ENCODE results near the gene WDR26. TPM values are rescaled to one million over a fixed set of nuclear protein-coding genes. Genes with fewer than 3 reads are reported as not detected.

Gene WDR26
- total RNA-seq, 1 experiment from 2014 or later: 156 TPM

GRCh38 chr1:224425279-224425884 lies 9.2 kb downstream of the WDR26 start:
- TF ChIP-seq, protein P1, sequence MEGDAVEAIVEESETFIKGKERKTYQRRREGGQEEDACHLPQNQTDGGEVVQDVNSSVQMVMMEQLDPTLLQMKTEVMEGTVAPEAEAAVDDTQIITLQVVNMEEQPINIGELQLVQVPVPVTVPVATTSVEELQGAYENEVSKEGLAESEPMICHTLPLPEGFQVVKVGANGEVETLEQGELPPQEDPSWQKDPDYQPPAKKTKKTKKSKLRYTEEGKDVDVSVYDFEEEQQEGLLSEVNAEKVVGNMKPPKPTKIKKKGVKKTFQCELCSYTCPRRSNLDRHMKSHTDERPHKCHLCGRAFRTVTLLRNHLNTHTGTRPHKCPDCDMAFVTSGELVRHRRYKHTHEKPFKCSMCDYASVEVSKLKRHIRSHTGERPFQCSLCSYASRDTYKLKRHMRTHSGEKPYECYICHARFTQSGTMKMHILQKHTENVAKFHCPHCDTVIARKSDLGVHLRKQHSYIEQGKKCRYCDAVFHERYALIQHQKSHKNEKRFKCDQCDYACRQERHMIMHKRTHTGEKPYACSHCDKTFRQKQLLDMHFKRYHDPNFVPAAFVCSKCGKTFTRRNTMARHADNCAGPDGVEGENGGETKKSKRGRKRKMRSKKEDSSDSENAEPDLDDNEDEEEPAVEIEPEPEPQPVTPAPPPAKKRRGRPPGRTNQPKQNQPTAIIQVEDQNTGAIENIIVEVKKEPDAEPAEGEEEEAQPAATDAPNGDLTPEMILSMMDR (IDR thresholded peaks at IDR 0.05; ENCODE audit: unreplicated experiment): no peak
- BruUV-seq (replicated peaks): no TSS peak
- peaks cover 26% of the 10 kb centered on the region for H3K4me1 Mint-ChIP-seq (ENCODE audit: insufficient read depth, unreplicated experiment)
- no peak overlapping the region for H3K4me3 Mint-ChIP-seq (ENCODE audit: unreplicated experiment)
- peaks cover 100% of the 10 kb centered on the region for H3K36me3 Mint-ChIP-seq (ENCODE audit: insufficient read depth, unreplicated experiment)
- H3K27ac Mint-ChIP-seq (ENCODE audit: low read depth, unreplicated experiment): no peak overlapping the region
- POLR2A ChIA-PET: interaction anchor here (0.8 to 16.5 kb wide), 8 partner anchors 8 to 60 kb away, joined by 3 to 800 read pairs (median 3); partner anchors contain the start of gene WDR26
- no peaks in the 10 kb centered on the region for H3K27me3 Mint-ChIP-seq (ENCODE audit: insufficient read depth, unreplicated experiment)
- CTCF ChIA-PET: interaction anchor here (0.6 to 18.1 kb wide), 4 partner anchors 15 to 73 kb away, joined by 3 to 418 read pairs (median 3); no protein-coding TSS in a partner anchor
- DNase-seq (ENCODE audit: unreplicated experiment): no peak
- intact Hi-C loops (cut with micrococcal nuclease): no loop called here
- no peaks in the 10 kb centered on the region for H3K9me3 Mint-ChIP-seq (ENCODE audit: unreplicated experiment)

- ChIA-PET CTCF (interaction anchor here (0.5 to 1.6 kb wide), 3 partner anchors 37 to 83 kb away, joined by 3 to 6 read pairs (median 3); no protein-coding TSS in a partner anchor), POLR2A (interaction anchor here (0.5 to 4.9 kb wide), 7 partner anchors 11 to 503 kb away, joined by 3 to 34 read pairs (median 4); no protein-coding TSS in a partner anchor)
- intact Hi-C loops (cut with micrococcal nuclease): no loop called here
- TF ChIP-seq, protein P1 (IDR thresholded peaks at IDR 0.05; ENCODE audit: unreplicated experiment): no peak
- Mint-ChIP-seq H3K9me3 (ENCODE audit: unreplicated experiment) (no peaks in the 10 kb centered on the region), H3K27me3 (ENCODE audit: insufficient read depth, unreplicated experiment) (no peaks in the 10 kb centered on the region), H3K4me1 (ENCODE audit: insufficient read depth, unreplicated experiment) (peaks cover 11% of the 10 kb centered on the region), H3K36me3 (ENCODE audit: insufficient read depth, unreplicated experiment) (peaks cover 100% of the 10 kb centered on the region), H3K27ac (ENCODE audit: low read depth, unreplicated experiment) (no peak overlapping the region), H3K4me3 (ENCODE audit: unreplicated experiment) (no peak overlapping the region)
- no peak for DNase-seq (ENCODE audit: unreplicated experiment)
- no TSS peak for BruUV-seq (replicated peaks)
Measured at GRCh38 chr1:224420106-224420505, 14.5 kb downstream of the WDR26 start.

- TF ChIP-seq, protein P1 (IDR thresholded peaks at IDR 0.05; ENCODE audit: unreplicated experiment): no peak
- Mint-ChIP-seq H3K9me3 (ENCODE audit: unreplicated experiment) (no peaks in the 10 kb centered on the region), H3K36me3 (ENCODE audit: insufficient read depth, unreplicated experiment) (peaks cover 94% of the 10 kb centered on the region), H3K27ac (ENCODE audit: low read depth, unreplicated experiment) (peak overlapping the region; percentile 47), H3K4me3 (ENCODE audit: unreplicated experiment) (no peak overlapping the region), H3K27me3 (ENCODE audit: insufficient read depth, unreplicated experiment) (no peaks in the 10 kb centered on the region), H3K4me1 (ENCODE audit: insufficient read depth, unreplicated experiment) (peaks cover 11% of the 10 kb centered on the region)
- CTCF ChIA-PET: interaction anchor here (0.9 to 2.0 kb wide), 6 partner anchors 18 to 511 kb away, joined by 3 to 13 read pairs (median 4); no protein-coding TSS in a partner anchor
- no TSS peak for BruUV-seq (replicated peaks)
- intact Hi-C loops (cut with micrococcal nuclease): no loop called here
- POLR2A ChIA-PET: interaction anchor here (0.7 to 6.5 kb wide), 8 partner anchors 9 to 45 kb away, joined by 3 to 84 read pairs (median 5); partner anchors contain the start of gene WDR26
- DNase-seq (ENCODE audit: unreplicated experiment): no peak
Measured at GRCh38 chr1:224411766-224412165, 22.8 kb downstream of the WDR26 start.

DNA sequence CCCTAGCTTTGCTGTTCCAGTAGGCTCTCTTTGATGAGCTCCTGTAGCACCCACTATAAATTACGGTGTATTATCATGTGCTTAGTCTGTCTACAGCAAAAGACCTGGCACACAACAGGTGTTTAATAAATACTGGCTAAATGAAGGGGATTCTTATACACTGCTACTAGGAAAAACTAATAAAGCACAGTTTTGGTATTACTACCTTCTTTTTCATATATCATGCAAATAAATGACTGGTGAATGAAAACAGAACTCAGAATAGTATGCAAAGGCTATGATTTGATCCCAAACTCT lies 26.4 kb downstream of the WDR26 start:
- TF ChIP-seq, protein P1 (IDR thresholded peaks at IDR 0.05; ENCODE audit: unreplicated experiment): no peak
- ChIA-PET POLR2A (interaction anchor here (0.5 to 6.5 kb wide), 18 partner anchors 9 to 254 kb away, joined by 3 to 84 read pairs (median 3); partner anchors contain the start of gene WDR26), CTCF (interaction anchor here (0.7 to 2.9 kb wide), 13 partner anchors 8 to 516 kb away, joined by 3 to 41 read pairs (median 4); no protein-coding TSS in a partner anchor)
- no peaks in the 10 kb centered on the region for H3K9me3 Mint-ChIP-seq (ENCODE audit: unreplicated experiment)
- peaks cover 25% of the 10 kb centered on the region for H3K4me1 Mint-ChIP-seq (ENCODE audit: insufficient read depth, unreplicated experiment)
- H3K27ac Mint-ChIP-seq (ENCODE audit: low read depth, unreplicated experiment): no peak overlapping the region
- BruUV-seq (replicated peaks): no TSS peak
- no peak for DNase-seq (ENCODE audit: unreplicated experiment)
- intact Hi-C loops (cut with micrococcal nuclease): loop anchor here (2.0 kb wide), 1 partner anchor 49 kb away; no protein-coding TSS in a partner anchor
- no peak overlapping the region for H3K4me3 Mint-ChIP-seq (ENCODE audit: unreplicated experiment)
- H3K27me3 Mint-ChIP-seq (ENCODE audit: insufficient read depth, unreplicated experiment): no peaks in the 10 kb centered on the region
- peaks cover 96% of the 10 kb centered on the region for H3K36me3 Mint-ChIP-seq (ENCODE audit: insufficient read depth, unreplicated experiment)

All from MCF 10A (cell line).